Psoas muscle (tissue), 8 donors: ENCODE results near the gene CLDN4. TPM values are rescaled to one million over a fixed set of nuclear protein-coding genes. Genes with fewer than 3 reads are reported as not detected.
A peak's percentile ranks its signal among the peaks of the same experiment; 100 is the strongest.
"Not testable (repeated sequence)": the region's sequence is repeated elsewhere in the genome, so short reads cannot be mapped to it uniquely, and the experiment has no call there.

ENCODE experiments used
- ATAC-seq, 4 donors: fragments of 200-7000 bp; cut with Tn5 transposase; one replicate each; pipeline ENCODE4 v1.9.1; 2020; ENCODE audit warnings: moderate library complexity in 3 of 4, mild to moderate bottlenecking in 2 of 4
- DNase-seq, 2 donors: peaks; one replicate each; pipeline ENCODE4 v3.0.0-alpha.2; 2020
- H3K27ac ChIP-seq: fragments of 200-600 bp; one replicate; pipeline ENCODE4 v1.8.0; 2022
- H3K27me3 ChIP-seq, 3 donors: fragments of 200-600 bp in 1 of 3; one replicate each; pipeline versions ENCODE4 v1.6.1 to v1.8.0; 2013 to 2022; ENCODE audit warnings: low read length in 2 of 3, mild to moderate bottlenecking in 2 of 3, moderate library complexity in 1 of 3; ENCODE audit not compliant: insufficient read depth in 3 of 3
- H3K36me3 ChIP-seq, 2 donors: fragments of 200-600 bp in 1 of 2; one replicate each; pipeline versions ENCODE4 v1.6.1 to v1.8.0; 2013 to 2022; ENCODE audit warnings: low read depth in 1 of 2, mild to moderate bottlenecking in 1 of 2, moderate library complexity in 1 of 2; ENCODE audit not compliant: insufficient read depth in 1 of 2
- H3K4me1 ChIP-seq: fragments of 200-600 bp; one replicate; pipeline ENCODE4 v1.8.0; 2022
- H3K4me3 ChIP-seq: fragments of 200-600 bp; one replicate; pipeline ENCODE4 v1.8.0; 2022; ENCODE audit warnings: mild to moderate bottlenecking
- H3K9me3 ChIP-seq: fragments of 200-600 bp; one replicate; pipeline ENCODE4 v1.8.0; 2022
- CTCF ChIP-seq: fragments of 200-600 bp; IDR thresholded peaks from one replicate; pipeline ENCODE4 v1.8.0; 2022; ENCODE audit warnings: antibody characterized with exemption
- WGBS, 3 donors: extraction: QIAGEN DNeasy Blood & Tissue Kit; methylation state at CpG; one replicate each; pipeline versions ENCODE4 v1.1.6 to v1.1.7; 2013; 5-methylcytosine and 5-hydroxymethylcytosine counted together
- intact Hi-C, 2 donors: fragments of 100-400 bp; cut with DNase I; formaldehyde crosslinking; loops; one replicate each; pipeline versions ENCODE4 v1.11.0 to v1.14.2; 2022
- polyA plus RNA-seq, 3 donors: library from polyadenylated mRNA; stranded (reverse); fragments of 200-250 nt; gene quantifications; one replicate each; pipeline ENCODE4 v1.2.3, GENCODE V29; 2013
- total RNA-seq, 4 donors: library from RNA; stranded (reverse); fragmentation: NEBNext Ultra II Directional in 2 of 4; extraction: Animal tissue kit (Norgen Biotek cat#: 25700) in 2 of 4; gene quantifications; one replicate each; pipeline versions ENCODE4 v1.2.1 to v1.2.4, GENCODE V29; 2021 to 2023
- donor health status: healthy with polysubstance abuse.
- donor health status: DM: no; HTN: no; CAD: no; lungs with moderate emphysema.
- donor health status: Bipolar disorder and iron deficiency.
- donor health status: healthy.
- donor health status: DM: yes; HTN: yes; CAD: no.
- donor health status: DM: no; HTN: no; CAD: no.
- donor health status: DM: no; HTN: no; CAD: no.
- donor health status: DM: yes; HTN: yes; CAD: no.

The CLDN4 gene
- total and polyA plus RNA-seq, 7 donors = 0.10 to 0.16 (median 0.15) TPM; not detected in 3

GRCh38 chr7:73820013-73820412 lies 10.8 kb upstream of the CLDN4 start:
- Histone ChIP-seq H3K27ac (no peak overlapping the region), H3K4me3 (no peak overlapping the region), H3K9me3 (no peaks in the 10 kb centered on the region), H3K27me3 (no peaks in the 10 kb centered on the region), H3K4me1 (no peaks in the 10 kb centered on the region), H3K36me3 (no peaks in the 10 kb centered on the region)
- DNase-seq (no peak), ATAC-seq (no peak)
- intact Hi-C loops = loop anchor here in 1 of 2 donors (10.0 kb wide), 1 partner anchor 55 kb away; no protein-coding TSS in a partner anchor
- no peak for TF ChIP-seq CTCF
- 77 to 86% (median 83%) methylated on average over 7 of the region's 7 CpGs for WGBS, 3 donors

- not testable (repeated sequence) for ATAC-seq, H3K27ac ChIP-seq, H3K4me3 ChIP-seq, H3K36me3 ChIP-seq, H3K4me1 ChIP-seq, DNase-seq, H3K9me3 ChIP-seq, H3K27me3 ChIP-seq
- 90 to 94% (median 94%) methylated on average over 14 of the region's 14 CpGs for WGBS, 3 donors
- intact Hi-C loops = loop anchor here in 1 of 2 donors (10.0 kb wide), 1 partner anchor 57 kb away; no protein-coding TSS in a partner anchor
Observed at GRCh38 chr7:73821597-73822285, 9.1 kb upstream of the CLDN4 start.

- no peak for TF ChIP-seq CTCF
- ATAC-seq (peak; percentile 40 to 79 (median 62)), DNase-seq (peak in 1 of 2 donors; percentile 78)
- H3K36me3 ChIP-seq = no peaks in the 10 kb centered on the region
- H3K4me3 ChIP-seq = no peak overlapping the region
- no peaks in the 10 kb centered on the region for H3K9me3 ChIP-seq
- no peak overlapping the region for H3K27ac ChIP-seq
- intact Hi-C loops = loop anchor here in 1 of 2 donors (10.0 kb wide), 1 partner anchor 58 kb away; no protein-coding TSS in a partner anchor
- 54 to 57% (median 57%) methylated on average over 15 of the region's 15 CpGs for WGBS, 3 donors
- peaks cover 6% of the 10 kb centered on the region for H3K4me1 ChIP-seq
- no peaks in the 10 kb centered on the region for H3K27me3 ChIP-seq
Observed at GRCh38 chr7:73822319-73823173, 8.2 kb upstream of the CLDN4 start.

GRCh38 chr7:73823257-73823656 lies 7.5 kb upstream of the CLDN4 start:
- TF ChIP-seq CTCF = no peak
- DNase-seq (no peak), ATAC-seq (no peak)

More at GRCh38 chr7:73823257-73823656, 7.5 kb upstream of the CLDN4 start:
- Histone ChIP-seq H3K4me3 (no peak overlapping the region), H3K27ac (no peak overlapping the region), H3K27me3 (no peaks in the 10 kb centered on the region), H3K9me3 (no peaks in the 10 kb centered on the region), H3K4me1 (peaks cover 9% of the 10 kb centered on the region), H3K36me3 (no peaks in the 10 kb centered on the region)
- intact Hi-C loops = loop anchor here in 1 of 2 donors (10.0 kb wide), 1 partner anchor 58 kb away; no protein-coding TSS in a partner anchor
- 83 to 88% (median 85%) methylated on average over 5 of the region's 5 CpGs for WGBS, 3 donors
